ENCODE data around the gene KRT71.
A peak's percentile ranks its signal among the peaks of the same experiment; 100 is the strongest.

The KRT71 gene

DNA sequence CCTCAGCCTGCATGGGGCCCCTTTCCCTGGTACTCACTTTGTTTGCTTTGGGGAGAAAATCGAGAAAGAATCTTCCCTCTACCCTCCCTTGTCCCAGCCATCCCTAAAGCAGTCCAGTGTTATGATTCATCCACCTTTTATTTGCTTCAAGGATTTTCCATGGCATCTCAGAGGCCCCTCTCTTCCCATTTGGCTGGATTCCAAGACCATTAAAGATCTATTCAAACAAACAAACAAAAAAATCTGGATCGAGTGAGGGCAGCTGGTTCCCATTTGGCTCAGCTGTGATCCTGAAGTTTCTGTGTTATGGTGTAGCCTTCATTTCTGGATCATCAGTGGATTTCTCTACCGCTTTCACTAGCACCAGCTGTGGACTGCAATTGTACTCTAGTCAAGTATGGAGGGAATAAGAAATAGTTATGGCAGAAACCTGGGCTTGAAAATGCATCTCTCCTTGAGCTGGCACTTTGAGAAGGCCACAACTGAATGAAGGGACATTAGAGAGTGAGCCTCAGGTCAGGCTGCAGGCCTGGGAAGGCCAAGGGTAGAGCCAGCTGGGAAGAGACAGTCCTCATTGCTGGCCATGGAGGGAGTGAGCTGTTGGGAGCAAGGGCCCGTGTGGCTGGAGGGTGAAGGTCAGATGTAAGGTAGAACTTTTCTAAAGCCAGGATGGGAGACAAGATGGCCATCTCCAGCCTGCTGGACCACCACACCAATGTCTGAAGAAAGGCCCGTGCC is 13.7 kb downstream of the KRT71 start:
- peak; percentile 60 for DNase-seq (ENCODE audit: low read depth)

- no peak for DNase-seq (ENCODE audit: low read depth)
These were observed 15.8 kb downstream of the KRT71 start for GRCh38 chr12:52537101-52537500.

DNA sequence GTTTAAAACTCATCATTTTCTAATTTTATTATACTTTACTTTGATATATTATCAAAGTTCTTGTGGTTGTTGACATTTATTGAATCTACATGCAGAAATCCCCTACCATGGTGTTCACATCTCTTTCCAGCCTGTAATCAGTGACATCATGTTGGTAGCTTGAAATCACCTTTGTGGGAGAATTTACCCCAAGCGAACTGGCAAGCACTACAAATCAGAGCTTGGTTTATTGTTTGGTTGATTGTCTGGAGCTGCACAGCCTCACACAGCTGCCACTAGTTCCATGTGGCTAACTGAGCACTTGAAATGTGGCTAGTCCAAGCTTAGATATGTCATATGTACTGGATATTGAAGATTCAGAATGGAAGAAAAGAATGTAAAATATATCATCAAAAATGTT is 17.4 kb downstream of the KRT71 start:
- no peak for DNase-seq (ENCODE audit: low read depth)

DNA sequence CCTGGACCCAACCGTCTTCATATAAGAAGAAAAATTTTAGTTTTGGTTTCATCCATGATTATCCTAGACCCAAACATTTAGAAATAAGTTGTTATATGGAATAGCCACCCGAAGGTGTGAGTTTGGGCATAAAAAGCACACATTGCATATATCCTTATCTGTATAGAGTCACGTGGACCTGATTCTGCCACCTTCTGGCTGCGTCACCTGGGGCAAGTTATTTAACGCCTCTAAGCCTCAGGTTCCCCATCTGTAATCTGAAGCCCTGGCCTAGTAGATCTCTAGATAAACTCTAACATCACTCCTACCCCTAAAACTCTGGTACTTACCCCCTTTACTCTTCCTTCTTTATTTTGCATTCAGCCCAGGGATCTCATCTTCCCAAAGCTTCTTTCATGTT is 18.5 kb downstream of the KRT71 start:
- DNase-seq (ENCODE audit: low read depth), result no peak

DNA sequence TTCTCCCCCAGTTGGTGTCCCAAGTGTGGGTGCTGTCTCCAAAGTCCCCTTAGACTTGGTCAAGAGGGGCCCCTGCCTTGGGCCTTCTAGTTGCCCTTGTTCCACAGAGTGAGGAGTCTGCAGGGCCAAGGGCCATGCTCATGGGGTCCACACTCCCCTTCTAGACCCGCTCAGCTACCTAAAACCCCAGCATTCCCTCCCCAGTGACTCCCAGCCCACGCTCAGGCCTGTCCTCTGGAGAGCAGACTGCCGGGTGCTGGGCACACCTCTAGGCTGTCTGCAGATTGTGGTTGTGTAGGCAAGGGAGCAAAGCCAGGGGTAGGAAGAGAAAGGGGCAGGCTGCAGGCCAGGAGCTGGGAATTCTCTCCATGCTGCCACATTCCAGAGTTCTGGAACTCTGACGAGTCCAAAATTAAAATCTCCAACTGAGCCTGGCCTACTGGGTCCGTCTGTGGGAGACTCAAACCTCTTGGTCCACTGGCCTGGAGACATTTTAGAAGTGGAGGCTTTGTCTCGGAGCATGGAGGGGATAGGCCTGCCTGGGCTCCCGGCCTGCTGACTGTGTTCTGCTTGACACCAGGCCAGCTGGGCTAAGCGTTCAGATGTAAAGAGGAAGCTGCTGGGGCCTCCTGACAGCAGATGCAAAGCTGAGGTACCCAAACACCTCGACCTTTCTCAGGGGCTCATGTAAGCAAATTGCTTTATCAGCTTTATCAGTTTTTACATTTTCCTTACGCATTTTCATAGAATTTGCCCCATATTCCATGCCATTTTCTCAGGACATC is 19.1 kb downstream of the KRT71 start:
- DNase-seq (ENCODE audit: low read depth), result no peak

DNA sequence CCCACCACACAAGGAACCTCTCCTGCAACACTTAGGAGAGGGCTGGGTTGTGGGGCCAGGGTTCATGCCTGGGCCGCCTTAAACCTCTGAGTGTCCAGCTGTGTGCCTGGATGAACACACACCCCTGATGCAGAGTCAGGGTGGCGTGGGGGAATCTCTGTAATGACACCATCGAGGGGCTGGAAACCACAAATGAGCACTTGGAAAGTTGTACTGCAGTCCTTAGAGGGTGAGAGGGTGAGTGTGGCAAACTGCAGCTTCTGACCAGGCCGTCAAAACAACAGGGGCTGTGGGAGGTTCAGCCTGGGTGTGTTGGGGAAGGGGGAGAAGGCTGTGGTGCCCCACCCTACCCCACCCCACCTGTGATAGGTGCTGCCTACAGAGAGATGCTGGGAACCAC is 20.3 kb downstream of the KRT71 start:
- DNase-seq (ENCODE audit: low read depth), result no peak

GRCh38 chr12:52531566-52532300 is 21.2 kb downstream of the KRT71 start:
- DNase-seq (ENCODE audit: low read depth), result no peak

- DNase-seq (ENCODE audit: low read depth), result no peak
These were observed 22.0 kb downstream of the KRT71 start for GRCh38 chr12:52530905-52531304.

- DNase-seq (ENCODE audit: low read depth), result no peak
These were observed 22.6 kb downstream of the KRT71 start for GRCh38 chr12:52530366-52530765.

DNA sequence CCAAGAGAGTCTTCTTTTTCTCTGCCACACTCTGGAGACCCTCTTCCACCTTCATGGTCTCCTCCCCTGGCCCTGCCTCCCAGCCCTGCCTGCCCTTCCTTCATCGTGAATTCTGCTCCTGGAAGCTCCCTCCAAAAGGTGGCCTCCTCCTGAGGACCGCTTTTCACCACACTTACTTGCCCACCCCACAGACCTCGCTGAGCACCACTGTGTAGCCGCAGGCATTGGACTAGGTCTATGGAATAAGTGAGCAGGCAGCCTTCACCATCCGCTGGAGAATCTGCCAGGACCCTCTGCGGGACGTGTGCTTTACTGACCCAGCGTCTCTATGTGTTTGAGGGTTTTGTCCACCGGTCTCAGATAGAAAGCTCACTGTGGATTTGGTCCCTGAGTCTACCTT is 23.1 kb downstream of the KRT71 start:
- no peak for DNase-seq (ENCODE audit: low read depth)

GRCh38 chr12:52529417-52529816 is 23.5 kb downstream of the KRT71 start:
- DNase-seq (ENCODE audit: low read depth), result no peak

DNA sequence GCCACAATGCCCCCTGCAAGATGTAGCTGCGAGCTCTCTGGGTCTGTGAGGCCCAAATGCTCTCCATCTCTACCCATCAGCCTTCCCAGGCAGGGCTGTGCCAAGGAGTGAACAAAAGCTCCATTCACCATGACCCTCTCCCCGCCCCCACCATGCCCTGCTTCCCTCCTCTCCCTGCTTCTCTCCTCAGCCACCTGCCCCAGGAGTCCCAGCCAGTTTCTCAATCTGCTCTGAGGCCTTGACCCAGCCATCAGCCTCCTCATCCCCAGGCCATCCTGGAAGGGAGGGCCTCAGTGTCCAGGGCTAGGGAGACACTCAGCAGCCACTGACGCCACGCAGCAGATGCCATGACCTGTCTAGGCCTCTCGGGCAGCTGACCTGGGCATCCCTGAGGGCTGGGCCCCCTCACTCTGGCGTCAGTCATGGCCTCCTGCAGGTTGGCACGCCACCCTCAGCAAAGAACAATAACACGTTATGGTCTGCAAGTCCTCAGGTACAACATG is 24.3 kb downstream of the KRT71 start:
- DNase-seq (ENCODE audit: low read depth), result no peak

GRCh38 chr12:52527121-52527800 is 25.7 kb downstream of the KRT71 start:
- no peak for DNase-seq (ENCODE audit: low read depth)

DNA sequence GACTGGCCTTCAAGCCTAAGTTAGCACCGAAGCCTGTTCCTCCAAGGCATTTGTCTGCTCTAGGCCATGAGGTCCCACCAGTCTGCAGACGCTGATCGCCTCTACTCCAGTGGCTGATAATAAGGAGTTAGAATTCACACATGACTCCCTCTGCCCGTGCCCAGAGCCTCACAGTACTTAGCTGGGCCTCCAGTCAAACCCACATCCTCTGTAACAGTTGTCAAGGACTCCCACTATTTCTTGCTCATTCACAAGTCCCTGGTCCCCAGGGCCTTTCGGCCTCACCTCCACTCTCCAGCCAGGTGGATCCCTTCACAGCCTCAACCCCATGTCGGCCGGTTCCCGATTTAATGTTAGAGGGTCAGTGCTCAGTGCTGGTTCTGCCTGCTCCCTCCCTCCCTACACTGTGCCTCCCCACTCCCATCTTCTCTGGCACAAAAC is 26.4 kb downstream of the KRT71 start:
- DNase-seq (ENCODE audit: low read depth), result no peak

GRCh38 chr12:52525661-52526499 is 27.1 kb downstream of the KRT71 start:
- no peak for DNase-seq (ENCODE audit: low read depth)

DNA sequence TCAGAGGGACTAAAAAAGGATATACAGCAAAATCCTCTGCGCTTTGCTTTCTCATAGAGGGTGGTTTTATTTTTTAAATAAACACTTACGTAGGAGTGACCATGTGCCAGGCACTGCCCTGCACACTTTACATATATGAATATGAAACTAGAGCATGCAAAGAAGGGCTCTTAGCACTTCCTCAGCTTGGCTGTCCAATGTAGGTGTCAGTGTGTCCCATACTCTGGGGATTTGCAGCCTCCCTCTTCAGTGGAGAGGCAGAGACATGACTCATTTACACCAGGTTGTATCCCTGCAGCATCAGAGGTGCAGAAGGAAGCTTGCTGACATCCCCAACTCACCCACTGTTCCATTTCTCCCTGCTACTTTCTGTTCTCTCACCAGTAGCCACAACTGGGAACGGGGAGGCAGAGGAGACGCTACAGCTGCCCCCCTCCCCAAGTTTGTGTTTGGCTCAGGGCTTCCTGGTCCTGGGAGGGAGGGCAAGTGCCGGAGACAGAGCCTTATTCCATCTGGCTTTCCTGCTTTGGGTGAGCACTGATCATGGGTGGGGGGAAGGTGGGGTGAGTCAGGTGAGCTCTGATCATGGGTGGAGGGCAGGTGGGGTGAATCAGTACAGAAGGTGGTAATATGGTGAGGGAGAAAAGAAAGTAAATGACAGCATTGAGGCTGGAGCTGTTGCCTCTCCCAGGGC is 27.9 kb downstream of the KRT71 start:
- DNase-seq (ENCODE audit: low read depth), result peak; percentile 8

GRCh38 chr12:52524241-52524897 is 28.6 kb downstream of the KRT71 start:
- no peak for DNase-seq (ENCODE audit: low read depth)

- peak; percentile 25 for DNase-seq (ENCODE audit: low read depth)
These were observed 29.1 kb downstream of the KRT71 start for GRCh38 chr12:52523824-52524223.

DNA sequence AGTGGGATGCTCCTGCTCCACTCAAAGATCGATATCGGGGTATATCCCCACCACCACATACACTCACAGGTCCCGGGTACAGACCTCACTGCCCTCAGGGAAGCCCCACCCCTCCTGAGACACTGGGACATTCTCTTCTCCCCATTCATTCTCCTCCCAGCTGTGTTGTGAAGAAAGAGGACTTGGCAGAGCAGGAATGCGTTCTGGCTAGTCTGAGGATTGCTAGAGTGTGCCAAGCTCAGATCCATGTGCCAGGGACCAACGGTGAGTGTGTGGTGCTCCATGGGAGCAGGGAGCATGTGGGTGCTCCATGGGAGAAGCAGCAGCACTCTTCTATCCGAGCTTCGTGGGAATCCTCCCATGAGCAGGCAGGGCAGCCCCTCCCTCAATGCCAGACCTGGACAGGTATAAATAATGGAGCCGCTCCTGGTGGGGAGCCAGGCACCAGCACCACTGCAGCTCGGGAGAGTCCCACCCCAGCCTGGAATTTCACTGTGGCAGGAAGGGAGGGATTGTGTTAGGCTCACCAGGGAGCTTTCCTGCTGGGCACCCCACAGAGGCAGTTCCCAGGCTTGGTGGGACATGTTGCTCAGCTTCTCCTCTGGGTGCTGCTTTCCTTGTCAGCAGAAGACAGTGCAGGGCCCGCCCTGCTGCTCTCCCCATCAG is 30.5 kb downstream of the KRT71 start:
- peak; percentile 3 for DNase-seq (ENCODE audit: low read depth)

All from ELR (cell line).